Activated naive CD4-positive, alpha-beta T cell treated with anti-CD3 and anti-CD28 coated beads for 36 hours (primary cell): ENCODE results near the gene DMWD. TPM values are rescaled to one million over a fixed set of nuclear protein-coding genes. Genes with fewer than 3 reads are reported as not detected.
A peak's percentile ranks its signal among the peaks of the same experiment; 100 is the strongest.

Source experiments
- CTCF ChIA-PET: fragments of 350-600 bp; sonication (Branson Sonifier 250); formaldehyde crosslinking; loops from one replicate; lab custom pipeline; 2021; ENCODE audit warnings: antibody characterized with exemption; lab: Charles Lee
- DNase-seq: peaks from one replicate; pipeline ENCODE4 v3.0.0-alpha.2; 2020
- H3K27ac Mint-ChIP-seq: one replicate; pipeline ENCODE4 v1.8.0; 2021; ENCODE audit warnings: mild to moderate bottlenecking, mixed read lengths
- H3K27me3 Mint-ChIP-seq: one replicate; pipeline ENCODE4 v1.8.0; 2021; ENCODE audit warnings: low read depth, mixed read lengths
- H3K36me3 Mint-ChIP-seq: one replicate; pipeline ENCODE4 v1.8.0; 2021; ENCODE audit warnings: low read depth, mixed read lengths
- H3K4me1 Mint-ChIP-seq: one replicate; pipeline ENCODE4 v1.8.0; 2021; ENCODE audit warnings: low read depth, mixed read lengths
- H3K4me3 Mint-ChIP-seq: one replicate; pipeline ENCODE4 v1.8.0; 2021; ENCODE audit warnings: mild to moderate bottlenecking, moderate library complexity, mixed read lengths
- H3K9me3 Mint-ChIP-seq: one replicate; pipeline ENCODE4 v1.8.0; 2021; ENCODE audit warnings: mixed read lengths
- intact Hi-C: fragments of 100-400 bp; cut with micrococcal nuclease; formaldehyde crosslinking; loops from one replicate; pipeline ENCODE4 v1.15.1; 2023
- total RNA-seq, 2 experiments: library from RNA; stranded (reverse); gene quantifications; one replicate each; pipeline ENCODE4 v1.2.3, GENCODE V29; 2021

The DMWD gene
- total RNA-seq, 2 experiments from 2014 or later = 28.6 to 29.1 TPM

DNA sequence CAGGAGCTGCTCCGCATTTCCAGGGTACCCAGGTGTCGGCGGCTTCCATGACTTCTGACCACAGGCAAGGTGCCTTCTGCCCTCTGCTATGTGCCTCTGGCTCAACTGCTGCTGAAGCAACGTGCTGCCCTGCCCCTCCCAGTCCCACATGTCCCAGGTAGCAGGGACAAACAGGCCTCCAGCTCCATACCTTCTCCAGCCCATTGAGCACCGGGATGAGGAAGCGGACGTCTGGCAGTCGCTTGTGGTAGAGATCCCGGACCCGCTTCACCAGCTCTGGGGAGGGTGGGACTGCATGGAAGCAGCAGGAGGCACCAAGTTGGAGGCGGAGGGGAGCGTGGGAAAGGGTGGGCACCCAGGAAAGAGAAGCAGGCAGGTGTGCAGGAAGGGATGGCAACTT lies 30.5 kb upstream of the DMWD start:
- CTCF ChIA-PET = interaction anchor here (0.9 kb wide), 1 partner anchor 60 kb away, joined by 5 read pairs; no protein-coding TSS in a partner anchor

DNA sequence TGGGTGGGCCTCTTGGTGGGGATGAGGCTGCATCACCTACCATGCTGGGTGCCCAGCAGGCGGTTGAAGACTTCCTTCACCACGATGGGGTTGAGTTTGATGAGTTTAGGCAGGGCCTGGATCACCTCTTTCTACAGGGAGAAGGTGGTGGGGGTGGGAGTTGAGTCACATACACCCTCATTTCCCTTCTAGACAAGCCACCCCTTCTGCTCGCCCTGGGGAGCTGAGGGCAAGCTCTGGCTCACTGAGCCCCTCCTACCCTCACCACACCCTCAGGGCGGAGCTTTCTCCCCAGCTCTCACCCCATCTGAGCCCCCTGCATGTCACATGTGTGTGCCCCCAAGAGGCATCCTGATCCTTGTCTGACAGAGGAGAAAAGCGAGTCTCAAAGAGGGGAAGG lies 30.1 kb upstream of the DMWD start:
- DNase-seq = no peak
- H3K4me1 Mint-ChIP-seq = peaks cover 5% of the 10 kb centered on the region
- intact Hi-C loops = no loop called here
- no peaks in the 10 kb centered on the region for H3K27me3 Mint-ChIP-seq
- CTCF ChIA-PET = interaction anchor here (0.9 kb wide), 2 partner anchors 9 to 60 kb away, joined by 3 to 5 read pairs; no protein-coding TSS in a partner anchor
- no peaks in the 10 kb centered on the region for H3K9me3 Mint-ChIP-seq
- H3K36me3 Mint-ChIP-seq = peaks cover 22% of the 10 kb centered on the region
- no peak overlapping the region for H3K4me3 Mint-ChIP-seq
- no peak overlapping the region for H3K27ac Mint-ChIP-seq

More for the DNA sequence above, 30.5 kb upstream of the DMWD start:
- Mint-ChIP-seq H3K36me3 (peaks cover 25% of the 10 kb centered on the region), H3K27me3 (no peaks in the 10 kb centered on the region), H3K4me1 (peaks cover 5% of the 10 kb centered on the region), H3K4me3 (no peak overlapping the region), H3K27ac (no peak overlapping the region), H3K9me3 (no peaks in the 10 kb centered on the region)
- intact Hi-C loops = no loop called here
- DNase-seq = no peak

- intact Hi-C loops = no loop called here
- Mint-ChIP-seq H3K36me3 (peaks cover 18% of the 10 kb centered on the region), H3K9me3 (no peaks in the 10 kb centered on the region), H3K4me1 (peaks cover 9% of the 10 kb centered on the region), H3K4me3 (no peak overlapping the region), H3K27me3 (no peaks in the 10 kb centered on the region), H3K27ac (no peak overlapping the region)
- DNase-seq = no peak
- CTCF ChIA-PET = no interaction called here
These were observed 28.9 kb upstream of the DMWD start for GRCh38 chr19:45821570-45821969.

DNA sequence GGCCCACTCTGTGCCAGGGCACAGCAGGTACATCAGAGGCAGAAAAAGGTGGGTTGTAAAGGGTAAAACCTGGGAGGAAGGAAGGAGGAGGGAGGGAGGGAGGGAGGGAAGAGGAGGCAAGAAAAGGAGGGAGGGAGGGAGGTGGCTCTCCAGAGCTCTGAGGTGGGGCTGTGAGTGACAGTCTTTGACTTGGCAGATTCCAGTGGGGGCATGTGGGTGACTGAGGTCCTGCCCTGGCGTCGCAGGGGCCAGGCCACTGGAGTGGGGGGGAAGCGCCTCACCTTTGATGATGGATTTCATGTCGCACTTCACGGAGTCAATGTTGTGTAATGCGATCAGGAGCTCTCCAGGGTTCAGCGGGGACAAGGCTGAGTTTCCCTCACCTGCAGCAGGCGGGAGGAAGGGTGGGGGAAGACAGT lies 28.5 kb upstream of the DMWD start:
- Mint-ChIP-seq H3K4me1 (peaks cover 9% of the 10 kb centered on the region), H3K9me3 (no peaks in the 10 kb centered on the region), H3K4me3 (no peak overlapping the region), H3K36me3 (peaks cover 16% of the 10 kb centered on the region), H3K27ac (no peak overlapping the region), H3K27me3 (no peaks in the 10 kb centered on the region)
- no peak for DNase-seq
- intact Hi-C loops = no loop called here
- CTCF ChIA-PET = interaction anchor here (0.6 kb wide), 1 partner anchor 12 kb away, joined by 3 read pairs; no protein-coding TSS in a partner anchor

DNA sequence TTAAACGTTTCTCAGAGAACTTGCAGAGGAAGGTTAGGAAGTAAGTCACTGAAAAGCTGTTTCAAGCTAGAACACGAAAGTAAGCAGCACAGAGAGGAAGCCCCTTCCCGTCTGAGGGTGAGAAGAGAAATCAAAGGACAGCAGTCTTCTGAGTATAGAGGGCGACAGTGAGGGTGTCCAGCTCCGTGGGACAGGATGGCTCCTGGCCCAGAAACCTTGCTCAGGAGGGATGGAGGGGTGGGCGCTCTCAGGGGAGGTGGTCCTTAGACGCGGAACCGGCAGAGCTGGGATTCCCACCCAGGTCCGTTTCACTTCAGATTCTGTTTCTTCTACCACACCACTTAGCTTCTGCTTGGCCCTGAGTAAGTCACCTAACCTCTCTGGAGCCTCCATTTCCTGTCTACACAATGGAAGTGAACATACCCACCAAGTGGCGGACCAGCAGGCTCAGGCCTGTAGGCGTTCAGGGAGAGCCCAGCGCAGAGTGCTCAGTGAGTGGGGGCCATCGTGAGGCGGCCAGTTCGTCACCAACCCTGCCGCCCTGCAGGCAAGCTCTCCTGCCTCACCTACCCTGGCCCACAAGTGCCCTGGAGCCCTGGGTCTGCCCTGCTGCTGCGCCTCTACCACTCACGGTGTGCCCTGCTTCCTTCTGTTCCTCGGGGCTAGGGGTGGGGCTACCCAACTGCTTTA lies 27.9 kb upstream of the DMWD start:
- DNase-seq = no peak
- peaks cover 9% of the 10 kb centered on the region for H3K4me1 Mint-ChIP-seq
- H3K4me3 Mint-ChIP-seq = no peak overlapping the region
- peaks cover 13% of the 10 kb centered on the region for H3K36me3 Mint-ChIP-seq
- intact Hi-C loops = no loop called here
- peaks cover 2% of the 10 kb centered on the region for H3K27me3 Mint-ChIP-seq
- CTCF ChIA-PET = interaction anchor here (0.6 to 1.5 kb wide), 3 partner anchors 12 to 44 kb away, joined by 3 read pairs; partner anchors contain the start of gene FOXA3
- H3K9me3 Mint-ChIP-seq = no peaks in the 10 kb centered on the region
- H3K27ac Mint-ChIP-seq = peak overlapping the region; percentile 19

GRCh38 chr19:45819769-45820168 lies 27.1 kb upstream of the DMWD start:
- H3K27ac Mint-ChIP-seq = no peak overlapping the region
- peaks cover 4% of the 10 kb centered on the region for H3K27me3 Mint-ChIP-seq
- CTCF ChIA-PET = interaction anchor here (0.7 to 1.5 kb wide), 2 partner anchors 20 to 44 kb away, joined by 3 read pairs; partner anchors contain the start of gene FOXA3
- intact Hi-C loops = loop anchor here (10.0 kb wide), 1 partner anchor 445 kb away; no protein-coding TSS in a partner anchor
- H3K9me3 Mint-ChIP-seq = no peaks in the 10 kb centered on the region
- peaks cover 12% of the 10 kb centered on the region for H3K4me1 Mint-ChIP-seq
- H3K4me3 Mint-ChIP-seq = no peak overlapping the region
- H3K36me3 Mint-ChIP-seq = peaks cover 13% of the 10 kb centered on the region
- no peak for DNase-seq

DNA sequence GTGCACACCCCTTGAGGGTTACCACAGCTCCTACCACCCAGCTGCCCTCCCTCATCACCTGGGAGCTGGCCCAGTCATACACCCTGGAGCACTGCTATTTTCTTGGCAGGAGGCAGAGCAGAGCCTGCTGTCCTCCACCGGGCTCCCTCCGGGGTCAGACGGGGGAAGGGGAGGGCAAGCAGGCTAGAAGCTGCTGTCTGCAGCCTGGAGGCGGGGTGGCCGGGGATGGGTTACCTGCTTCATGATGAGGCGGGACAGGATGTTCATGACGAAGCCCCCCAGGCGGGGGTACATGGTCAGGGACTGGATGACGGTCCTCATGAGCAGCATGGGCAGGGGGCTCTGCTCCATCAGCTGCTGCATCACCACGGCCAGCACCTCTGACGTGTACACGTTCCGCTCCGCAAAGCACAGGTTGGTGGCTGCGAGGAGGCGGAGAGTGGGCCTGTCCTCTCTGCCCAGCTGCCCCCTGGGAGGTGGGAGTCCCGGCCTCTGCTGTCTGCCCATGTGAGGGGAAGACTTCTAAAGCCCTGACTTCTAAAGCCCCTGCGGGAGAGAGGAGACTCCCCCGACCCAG lies 25.2 kb upstream of the DMWD start:
- intact Hi-C loops = loop anchor here (1.0 to 10.0 kb wide), 5 partner anchors 45 to 447 kb away; partner anchors contain the start of genes SIX5 and SYMPK
- H3K4me1 Mint-ChIP-seq = peaks cover 10% of the 10 kb centered on the region
- H3K9me3 Mint-ChIP-seq = no peaks in the 10 kb centered on the region
- H3K36me3 Mint-ChIP-seq = peaks cover 6% of the 10 kb centered on the region
- CTCF ChIA-PET = interaction anchor here (0.6 to 2.0 kb wide), 14 partner anchors 11 to 184 kb away, joined by 3 to 17 read pairs (median 3); partner anchors contain the start of gene DMPK
- peaks cover 19% of the 10 kb centered on the region for H3K27me3 Mint-ChIP-seq
- DNase-seq = no peak
- H3K27ac Mint-ChIP-seq = no peak overlapping the region
- no peak overlapping the region for H3K4me3 Mint-ChIP-seq

DNA sequence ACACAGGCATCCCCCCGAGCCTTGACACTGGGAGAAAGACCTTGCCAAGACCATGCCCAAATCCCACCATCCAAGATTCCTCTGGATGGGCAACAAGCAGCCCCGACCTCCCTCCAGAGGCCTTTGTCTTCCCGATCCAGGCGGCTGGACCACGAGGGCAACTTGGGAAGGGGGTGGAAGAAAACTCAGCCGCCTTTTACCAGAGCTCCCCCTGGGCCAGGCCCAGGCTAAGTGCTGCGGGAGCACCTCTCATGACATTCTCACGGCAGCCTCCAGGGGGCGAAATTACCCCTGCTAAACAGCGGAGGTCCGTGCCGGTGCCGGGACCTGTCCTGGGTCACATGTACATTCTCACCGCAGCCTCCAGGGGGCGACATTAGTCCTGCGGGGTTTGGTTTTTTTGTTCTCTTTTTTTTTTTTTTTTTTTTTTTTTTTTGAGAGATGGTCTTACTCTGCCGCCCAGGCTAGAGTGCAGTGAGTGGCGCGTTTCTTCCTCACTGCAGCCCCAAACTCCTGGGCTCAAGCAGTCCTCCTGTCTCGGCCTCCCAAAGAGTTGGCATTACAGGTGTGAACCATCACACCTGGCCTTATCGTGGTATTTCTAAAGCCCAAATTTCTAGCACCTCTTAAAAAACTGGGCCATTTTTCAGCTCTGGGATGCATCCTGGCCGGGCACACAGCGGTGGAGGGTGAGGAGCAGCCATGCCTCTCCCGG lies 24.5 kb upstream of the DMWD start:
- no peak overlapping the region for H3K27ac Mint-ChIP-seq
- peaks cover 6% of the 10 kb centered on the region for H3K36me3 Mint-ChIP-seq
- peaks cover 10% of the 10 kb centered on the region for H3K4me1 Mint-ChIP-seq
- H3K9me3 Mint-ChIP-seq = no peaks in the 10 kb centered on the region
- peak; percentile 99 for DNase-seq
- CTCF ChIA-PET = interaction anchor here (0.5 to 2.0 kb wide), 36 partner anchors 10 to 667 kb away, joined by 3 to 17 read pairs (median 3); partner anchors contain the start of genes DMPK, DMWD, IRF2BP1 and SIX5
- intact Hi-C loops = loop anchor here (1.0 to 10.0 kb wide), 5 partner anchors 46 to 448 kb away; partner anchors contain the start of genes SIX5 and SYMPK
- peaks cover 19% of the 10 kb centered on the region for H3K27me3 Mint-ChIP-seq
- H3K4me3 Mint-ChIP-seq = no peak overlapping the region

DNA sequence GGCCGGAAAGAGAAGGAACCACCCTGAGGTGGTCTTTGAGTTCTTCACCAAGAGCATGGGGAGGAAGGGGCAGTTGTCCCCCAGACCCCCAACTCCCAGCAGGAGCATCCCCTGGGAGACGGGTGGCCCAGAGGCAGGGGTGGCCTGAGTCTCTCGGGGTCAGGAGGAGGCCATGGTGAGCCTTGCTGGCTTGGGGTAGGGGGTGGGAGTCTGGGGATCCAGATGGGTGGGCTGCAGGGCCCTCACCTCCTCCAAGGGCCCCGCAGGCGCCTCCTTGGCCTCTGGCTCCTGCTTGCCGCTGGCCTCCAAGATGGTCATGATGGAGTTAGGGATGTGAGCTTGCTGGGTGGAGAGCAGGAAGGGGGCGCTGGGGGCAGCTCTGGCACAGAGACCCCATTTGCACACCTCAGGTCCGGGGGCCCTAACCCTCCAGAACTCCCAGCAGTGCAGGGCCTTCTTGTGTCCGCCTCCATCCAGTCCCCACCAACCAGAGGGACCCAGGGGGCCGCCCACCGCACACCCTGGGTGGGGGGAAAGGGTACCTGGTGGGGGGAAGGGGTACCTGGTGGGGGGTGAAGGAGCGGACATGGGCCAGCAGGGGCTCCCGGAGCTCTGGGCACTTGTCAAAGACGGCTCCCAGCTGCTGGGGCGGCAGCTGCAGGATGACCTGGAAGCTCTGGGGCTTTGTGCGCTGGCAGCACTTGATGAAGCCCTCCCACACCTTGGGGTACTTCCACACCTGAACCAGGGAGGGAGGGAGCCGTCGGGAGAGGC lies 23.8 kb upstream of the DMWD start:
- Mint-ChIP-seq H3K9me3 (no peaks in the 10 kb centered on the region), H3K36me3 (peaks cover 6% of the 10 kb centered on the region), H3K4me3 (no peak overlapping the region), H3K4me1 (peaks cover 10% of the 10 kb centered on the region), H3K27ac (no peak overlapping the region), H3K27me3 (peaks cover 19% of the 10 kb centered on the region)
- CTCF ChIA-PET = interaction anchor here (0.5 to 2.0 kb wide), 31 partner anchors 9 to 667 kb away, joined by 3 to 17 read pairs (median 4); partner anchors contain the start of genes DMPK, DMWD, IRF2BP1 and SIX5
- intact Hi-C loops = loop anchor here (1.0 to 10.0 kb wide), 5 partner anchors 47 to 448 kb away; partner anchors contain the start of genes SIX5 and SYMPK
- DNase-seq = no peak

DNA sequence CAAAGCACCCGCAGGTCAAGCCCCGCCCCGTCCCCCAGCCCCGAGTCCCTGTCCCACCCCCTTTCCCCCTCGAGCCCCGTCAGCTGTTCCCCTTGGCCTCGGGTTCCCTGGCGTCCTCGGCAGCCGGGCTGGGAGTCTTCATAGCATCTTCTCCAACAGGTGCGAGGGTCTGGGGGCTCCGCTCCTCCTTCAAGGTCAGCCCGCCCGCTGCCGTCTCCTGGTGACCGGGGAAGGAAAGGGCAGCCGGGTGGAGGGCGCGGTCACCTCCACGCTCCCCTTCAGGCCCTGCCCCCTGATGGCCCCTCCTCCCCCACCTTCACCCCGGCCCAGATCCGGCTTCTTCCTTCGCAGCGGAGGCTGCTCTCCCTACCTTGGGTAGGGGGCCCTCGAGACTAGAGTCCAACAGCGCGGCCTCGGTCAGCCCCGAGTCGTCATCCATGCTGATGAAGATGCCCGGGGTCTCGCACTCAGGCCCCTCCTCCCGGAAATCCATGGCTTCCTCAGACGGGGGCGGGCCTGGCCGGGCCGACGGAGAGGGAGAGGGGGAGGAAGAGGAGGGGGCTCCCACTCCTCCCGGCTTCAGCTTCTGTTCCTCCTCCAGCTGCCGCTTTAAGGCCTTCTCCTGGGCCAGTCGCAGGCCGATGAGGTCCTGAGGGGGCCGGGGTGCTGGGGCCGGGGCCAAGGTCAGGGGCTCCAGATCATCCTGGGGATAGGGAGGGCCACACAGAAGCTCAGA lies 23.0 kb upstream of the DMWD start:
- Mint-ChIP-seq H3K27ac (no peak overlapping the region), H3K27me3 (peaks cover 19% of the 10 kb centered on the region), H3K36me3 (peaks cover 3% of the 10 kb centered on the region), H3K9me3 (no peaks in the 10 kb centered on the region), H3K4me3 (no peak overlapping the region), H3K4me1 (peaks cover 7% of the 10 kb centered on the region)
- CTCF ChIA-PET = interaction anchor here (1.2 to 1.6 kb wide), 5 partner anchors 16 to 84 kb away, joined by 4 to 12 read pairs (median 5); partner anchors contain the start of genes IRF2BP1 and SIX5
- intact Hi-C loops = loop anchor here (2.0 to 10.0 kb wide), 2 partner anchors 201 to 449 kb away; no protein-coding TSS in a partner anchor
- DNase-seq = no peak
